ENCODE data around the gene MAPK8. TPM values are rescaled to one million over a fixed set of nuclear protein-coding genes. Genes with fewer than 3 reads are reported as not detected.
A peak's percentile ranks its signal among the peaks of the same experiment; 100 is the strongest.

MAPK8 gene
- polyA plus RNA-seq, 2 donors, result 14.5 to 16.1 TPM

GRCh38 chr10:48459270-48460150, 153.0 kb downstream of the MAPK8 start:
- Histone ChIP-seq H3K4me1 (ENCODE audit: control insufficient read depth in 2 of 2, insufficient read depth in 2 of 2, low read length in 1 of 2) (peaks cover 0 to 4% of the 10 kb centered on the region in 2 donors), H3K27ac (ENCODE audit: low read depth in 2 of 2, low read length in 1 of 2) (no peak overlapping the region), H3K9me3 (ENCODE audit: control insufficient read depth in 2 of 2, insufficient read depth in 1 of 2, low read depth in 1 of 2, low read length in 1 of 2) (no peaks in the 10 kb centered on the region), H3K27me3 (ENCODE audit: control insufficient read depth in 1 of 2, insufficient read depth in 2 of 2, low read length in 2 of 2) (no peaks in the 10 kb centered on the region), H3K4me3 (ENCODE audit: low read depth in 1 of 2, low read length in 2 of 2) (no peak overlapping the region), H3K36me3 (ENCODE audit: control insufficient read depth in 2 of 2, insufficient read depth in 2 of 2, low read length in 1 of 2) (no peaks in the 10 kb centered on the region)
- 82 to 85% methylated on average over 23 of the region's 23 CpGs for WGBS, 2 donors

- H3K27me3 ChIP-seq (ENCODE audit: control insufficient read depth in 1 of 2, insufficient read depth in 2 of 2, low read length in 2 of 2), result no peaks in the 10 kb centered on the region
- WGBS, 2 donors, result 89 to 92% methylated on average over 2 of the region's 2 CpGs
- no peak overlapping the region for H3K4me3 ChIP-seq (ENCODE audit: low read depth in 1 of 2, low read length in 2 of 2)
- no peaks in the 10 kb centered on the region for H3K9me3 ChIP-seq (ENCODE audit: control insufficient read depth in 2 of 2, insufficient read depth in 1 of 2, low read depth in 1 of 2, low read length in 1 of 2)
- H3K27ac ChIP-seq (ENCODE audit: low read depth in 2 of 2, low read length in 1 of 2), result no peak overlapping the region
- peaks cover 5 to 9% of the 10 kb centered on the region in 2 donors for H3K4me1 ChIP-seq (ENCODE audit: control insufficient read depth in 2 of 2, insufficient read depth in 2 of 2, low read length in 1 of 2)
- no peaks in the 10 kb centered on the region for H3K36me3 ChIP-seq (ENCODE audit: control insufficient read depth in 2 of 2, insufficient read depth in 2 of 2, low read length in 1 of 2)
These were observed 153.7 kb downstream of the MAPK8 start for GRCh38 chr10:48460182-48460581.

- WGBS, 2 donors, result 77 to 79% methylated on average over 12 of the region's 12 CpGs
- H3K27ac ChIP-seq (ENCODE audit: low read depth in 2 of 2, low read length in 1 of 2), result no peak overlapping the region
- H3K4me1 ChIP-seq (ENCODE audit: control insufficient read depth in 2 of 2, insufficient read depth in 2 of 2, low read length in 1 of 2), result peaks cover 6 to 13% of the 10 kb centered on the region in 2 donors
- H3K4me3 ChIP-seq (ENCODE audit: low read depth in 1 of 2, low read length in 2 of 2), result no peak overlapping the region
- no peaks in the 10 kb centered on the region for H3K27me3 ChIP-seq (ENCODE audit: control insufficient read depth in 1 of 2, insufficient read depth in 2 of 2, low read length in 2 of 2)
- H3K36me3 ChIP-seq (ENCODE audit: control insufficient read depth in 2 of 2, insufficient read depth in 2 of 2, low read length in 1 of 2), result no peaks in the 10 kb centered on the region
- H3K9me3 ChIP-seq (ENCODE audit: control insufficient read depth in 2 of 2, insufficient read depth in 1 of 2, low read depth in 1 of 2, low read length in 1 of 2), result no peaks in the 10 kb centered on the region
These were observed 155.4 kb downstream of the MAPK8 start for GRCh38 chr10:48461623-48462481.

- H3K4me1 ChIP-seq (ENCODE audit: control insufficient read depth in 2 of 2, insufficient read depth in 2 of 2, low read length in 1 of 2), result peaks cover 6 to 14% of the 10 kb centered on the region in 2 donors
- no peak overlapping the region for H3K4me3 ChIP-seq (ENCODE audit: low read depth in 1 of 2, low read length in 2 of 2)
- H3K27me3 ChIP-seq (ENCODE audit: control insufficient read depth in 1 of 2, insufficient read depth in 2 of 2, low read length in 2 of 2), result no peaks in the 10 kb centered on the region
- 86 to 88% methylated on average over 5 of the region's 5 CpGs for WGBS, 2 donors
- H3K9me3 ChIP-seq (ENCODE audit: control insufficient read depth in 2 of 2, insufficient read depth in 1 of 2, low read depth in 1 of 2, low read length in 1 of 2), result no peaks in the 10 kb centered on the region
- H3K27ac ChIP-seq (ENCODE audit: low read depth in 2 of 2, low read length in 1 of 2), result no peak overlapping the region
- H3K36me3 ChIP-seq (ENCODE audit: control insufficient read depth in 2 of 2, insufficient read depth in 2 of 2, low read length in 1 of 2), result no peaks in the 10 kb centered on the region
These were observed 156.1 kb downstream of the MAPK8 start for GRCh38 chr10:48462482-48463020.

- Histone ChIP-seq H3K4me3 (ENCODE audit: low read depth in 1 of 2, low read length in 2 of 2) (no peak overlapping the region), H3K9me3 (ENCODE audit: control insufficient read depth in 2 of 2, insufficient read depth in 1 of 2, low read depth in 1 of 2, low read length in 1 of 2) (no peaks in the 10 kb centered on the region), H3K4me1 (ENCODE audit: control insufficient read depth in 2 of 2, insufficient read depth in 2 of 2, low read length in 1 of 2) (peaks cover 6 to 14% of the 10 kb centered on the region in 2 donors), H3K36me3 (ENCODE audit: control insufficient read depth in 2 of 2, insufficient read depth in 2 of 2, low read length in 1 of 2) (no peaks in the 10 kb centered on the region), H3K27me3 (ENCODE audit: control insufficient read depth in 1 of 2, insufficient read depth in 2 of 2, low read length in 2 of 2) (no peaks in the 10 kb centered on the region), H3K27ac (ENCODE audit: low read depth in 2 of 2, low read length in 1 of 2) (no peak overlapping the region)
- 59 to 68% methylated on average over 8 of the region's 8 CpGs for whole genome bisulfite sequencing, 2 donors
These were observed 157.0 kb downstream of the MAPK8 start for GRCh38 chr10:48463318-48464003.

GRCh38 chr10:48464121-48464870, 157.8 kb downstream of the MAPK8 start:
- H3K9me3 ChIP-seq (ENCODE audit: control insufficient read depth in 2 of 2, insufficient read depth in 1 of 2, low read depth in 1 of 2, low read length in 1 of 2), result no peaks in the 10 kb centered on the region
- no peak overlapping the region for H3K27ac ChIP-seq (ENCODE audit: low read depth in 2 of 2, low read length in 1 of 2)
- no peaks in the 10 kb centered on the region for H3K27me3 ChIP-seq (ENCODE audit: control insufficient read depth in 1 of 2, insufficient read depth in 2 of 2, low read length in 2 of 2)
- no peaks in the 10 kb centered on the region for H3K36me3 ChIP-seq (ENCODE audit: control insufficient read depth in 2 of 2, insufficient read depth in 2 of 2, low read length in 1 of 2)
- H3K4me1 ChIP-seq (ENCODE audit: control insufficient read depth in 2 of 2, insufficient read depth in 2 of 2, low read length in 1 of 2), result peaks cover 6 to 16% of the 10 kb centered on the region in 2 donors
- no peak overlapping the region for H3K4me3 ChIP-seq (ENCODE audit: low read depth in 1 of 2, low read length in 2 of 2)
- WGBS, 2 donors, result 72 to 79% methylated on average over 9 of the region's 9 CpGs

GRCh38 chr10:48464871-48465736, 158.6 kb downstream of the MAPK8 start:
- no peak overlapping the region for H3K4me3 ChIP-seq (ENCODE audit: low read depth in 1 of 2, low read length in 2 of 2)
- peaks cover 6 to 22% of the 10 kb centered on the region in 2 donors for H3K4me1 ChIP-seq (ENCODE audit: control insufficient read depth in 2 of 2, insufficient read depth in 2 of 2, low read length in 1 of 2)
- no peaks in the 10 kb centered on the region for H3K36me3 ChIP-seq (ENCODE audit: control insufficient read depth in 2 of 2, insufficient read depth in 2 of 2, low read length in 1 of 2)
- WGBS, 2 donors, result 39 to 52% methylated on average over 27 of the region's 27 CpGs
- H3K9me3 ChIP-seq (ENCODE audit: control insufficient read depth in 2 of 2, insufficient read depth in 1 of 2, low read depth in 1 of 2, low read length in 1 of 2), result no peaks in the 10 kb centered on the region
- no peaks in the 10 kb centered on the region for H3K27me3 ChIP-seq (ENCODE audit: control insufficient read depth in 1 of 2, insufficient read depth in 2 of 2, low read length in 2 of 2)
- no peak overlapping the region for H3K27ac ChIP-seq (ENCODE audit: low read depth in 2 of 2, low read length in 1 of 2)

GRCh38 chr10:48465860-48466521, 159.5 kb downstream of the MAPK8 start:
- 36 to 40% methylated on average over 33 to 42 of the region's 42 CpGs for WGBS, 2 donors
- Histone ChIP-seq H3K4me3 (ENCODE audit: low read depth in 1 of 2, low read length in 2 of 2) (peak overlapping the region; percentile 6 to 15), H3K9me3 (ENCODE audit: control insufficient read depth in 2 of 2, insufficient read depth in 1 of 2, low read depth in 1 of 2, low read length in 1 of 2) (no peaks in the 10 kb centered on the region), H3K36me3 (ENCODE audit: control insufficient read depth in 2 of 2, insufficient read depth in 2 of 2, low read length in 1 of 2) (no peaks in the 10 kb centered on the region), H3K4me1 (ENCODE audit: control insufficient read depth in 2 of 2, insufficient read depth in 2 of 2, low read length in 1 of 2) (peaks cover 6 to 23% of the 10 kb centered on the region in 2 donors), H3K27me3 (ENCODE audit: control insufficient read depth in 1 of 2, insufficient read depth in 2 of 2, low read length in 2 of 2) (no peaks in the 10 kb centered on the region), H3K27ac (ENCODE audit: low read depth in 2 of 2, low read length in 1 of 2) (no peak overlapping the region)

Data from esophagus (tissue), 2 donors.